WTC11 (cell line): ENCODE results near the gene SMG9. TPM values are rescaled to one million over a fixed set of nuclear protein-coding genes. Genes with fewer than 3 reads are reported as not detected.

Source experiments
- ATAC-seq: fragments of 200-7000 bp; cut with Tn5 transposase; 2 replicates; pipeline ENCODE4 v1.10.0; 2021; ENCODE audit warnings: mild to moderate bottlenecking, moderate library complexity
- CTCF ChIA-PET: fragments of 300-600 bp; sonication (Branson Sonifier 250); formaldehyde crosslinking; loops from one replicate; lab custom pipeline; 2021; ENCODE audit warnings: antibody characterized with exemption; lab: Charles Lee
- POLR2A ChIA-PET: fragments of 350-600 bp; sonication (Branson Sonifier 250); formaldehyde crosslinking; loops from one replicate; lab custom pipeline; 2021; ENCODE audit warnings: antibody characterized with exemption; lab: Charles Lee
- DNase-seq: peaks from one replicate; pipeline ENCODE4 v3.0.0; 2021; ENCODE audit warnings: low spot score
- H3K27ac Mint-ChIP-seq: 2 replicates; pipeline ENCODE4 v1.8.0; 2021; ENCODE audit warnings: mixed read lengths
- H3K27me3 Mint-ChIP-seq: 2 replicates; pipeline ENCODE4 v1.8.0; 2021; ENCODE audit warnings: low read depth, mild to moderate bottlenecking, moderate library complexity, mixed read lengths
- H3K36me3 Mint-ChIP-seq: 2 replicates; pipeline ENCODE4 v1.8.0; 2021; ENCODE audit warnings: mixed read lengths
- H3K4me1 Mint-ChIP-seq: 2 replicates; pipeline ENCODE4 v1.8.0; 2022; ENCODE audit warnings: mixed read lengths
- H3K4me3 Mint-ChIP-seq: 2 replicates; pipeline ENCODE4 v1.8.0; 2021; ENCODE audit warnings: mild to moderate bottlenecking, moderate library complexity, mixed read lengths
- H3K9me3 Mint-ChIP-seq: 2 replicates; pipeline ENCODE4 v1.8.0; 2021; ENCODE audit warnings: mixed read lengths
- ATF1 ChIP-seq: sonication (generic); formaldehyde crosslinking; IDR thresholded peaks from 2 replicates; pipeline ENCODE4 v1.8.1; 2023; ENCODE audit warnings: mild to moderate bottlenecking, moderate library complexity, missing genetic modification reagents
- ATF2 ChIP-seq: sonication (generic); formaldehyde crosslinking; IDR thresholded peaks from 2 replicates; pipeline ENCODE4 v1.8.1; 2022; ENCODE audit warnings: low read depth, missing genetic modification reagents, borderline replicate concordance
- ATF6 ChIP-seq: sonication (generic); formaldehyde crosslinking; IDR thresholded peaks from 2 replicates; pipeline ENCODE4 v1.8.1; 2023; ENCODE audit warnings: mild to moderate bottlenecking, missing genetic modification reagents
- ESRRA ChIP-seq: sonication (generic); formaldehyde crosslinking; IDR thresholded peaks from 2 replicates; pipeline ENCODE4 v1.8.1; 2022; ENCODE audit warnings: mild to moderate bottlenecking, missing genetic modification reagents, borderline replicate concordance
- GRHL2 ChIP-seq: fragments of 250-450 bp; sonication (Bioruptor Pico); IDR thresholded peaks from 2 replicates; pipeline ENCODE4 v1.8.0; 2022; ENCODE audit warnings: mild to moderate bottlenecking, moderate library complexity; ENCODE audit not compliant: insufficient replicate concordance, severe bottlenecking
- KAT7 ChIP-seq: sonication (generic); formaldehyde crosslinking; IDR thresholded peaks from 2 replicates; pipeline ENCODE4 v1.8.1; 2023; ENCODE audit warnings: missing genetic modification reagents, mild to moderate bottlenecking, borderline replicate concordance
- NFYB ChIP-seq: sonication (generic); formaldehyde crosslinking; conservative IDR thresholded peaks from 2 replicates; pipeline ENCODE4 v1.8.0; 2022; ENCODE audit warnings: low read depth, missing genetic modification reagents
- NR1H2 ChIP-seq: sonication (generic); formaldehyde crosslinking; IDR thresholded peaks from 2 replicates; pipeline ENCODE4 v1.9.0; 2021; ENCODE audit warnings: mild to moderate bottlenecking, moderate library complexity, missing genetic modification reagents
- RORB ChIP-seq: fragments of 250-450 bp; sonication (Bioruptor Pico); IDR thresholded peaks from 2 replicates; pipeline ENCODE4 v1.9.0; 2021; ENCODE audit warnings: mild to moderate bottlenecking
- TCF7 ChIP-seq: sonication (generic); formaldehyde crosslinking; IDR thresholded peaks from 2 replicates; pipeline ENCODE4 v1.8.0; 2022; ENCODE audit warnings: mild to moderate bottlenecking, low read depth, missing genetic modification reagents, moderate library complexity
- ZBTB21 ChIP-seq: sonication (generic); formaldehyde crosslinking; IDR thresholded peaks from 2 replicates; pipeline ENCODE4 v1.8.1; 2023; ENCODE audit warnings: mild to moderate bottlenecking, missing genetic modification reagents, borderline replicate concordance
- ZMAT4 ChIP-seq: fragments of 250-450 bp; sonication (Bioruptor Pico); IDR thresholded peaks from 2 replicates; pipeline ENCODE4 v1.9.0; 2021; ENCODE audit warnings: mild to moderate bottlenecking
- ZNF138 ChIP-seq: sonication (generic); formaldehyde crosslinking; conservative IDR thresholded peaks from 2 replicates; pipeline ENCODE4 v1.8.1; 2022; ENCODE audit warnings: mild to moderate bottlenecking, moderate library complexity, missing genetic modification reagents
- ZNF219 ChIP-seq: sonication (generic); formaldehyde crosslinking; IDR thresholded peaks from 2 replicates; pipeline ENCODE4 v1.8.0; 2023; ENCODE audit warnings: missing genetic modification reagents, mild to moderate bottlenecking, borderline replicate concordance
- ZNF281 ChIP-seq: sonication (generic); formaldehyde crosslinking; IDR thresholded peaks from 2 replicates; pipeline ENCODE4 v1.8.0; 2023; ENCODE audit warnings: mild to moderate bottlenecking, missing genetic modification reagents
- ZNF396 ChIP-seq: fragments of 250-450 bp; sonication (Bioruptor Pico); IDR thresholded peaks from 2 replicates; pipeline ENCODE4 v1.8.0; 2021; ENCODE audit warnings: mild to moderate bottlenecking, moderate library complexity, borderline replicate concordance
- ZNF425 ChIP-seq: fragments of 250-450 bp; sonication (Bioruptor Pico); conservative IDR thresholded peaks from 2 replicates; pipeline ENCODE4 v1.9.0; 2021; ENCODE audit warnings: mild to moderate bottlenecking
- ZNF532 ChIP-seq: fragments of 250-450 bp; sonication (Bioruptor Pico); IDR thresholded peaks from 2 replicates; pipeline ENCODE4 v1.9.0; 2021; ENCODE audit warnings: mild to moderate bottlenecking, borderline replicate concordance
- ZNF671 ChIP-seq: fragments of 250-450 bp; sonication (Bioruptor Pico); IDR thresholded peaks from 2 replicates; pipeline ENCODE4 v1.8.0; 2021; ENCODE audit warnings: mild to moderate bottlenecking
- total RNA-seq: library from RNA; stranded (reverse); gene quantifications from 3 replicates; pipeline ENCODE4 v1.2.3, GENCODE V29; 2021

Gene SMG9
- total RNA-seq, 1 experiment from 2014 or later, result 25.7 TPM

GRCh38 chr19:43735957-43736356 lies 18.8 kb downstream of the SMG9 start (continued):
- no peak for TF ChIP-seq NR1H2 (CRISPR knock-in tag)
- TF ChIP-seq ZMAT4 (CRISPR knock-in tag), result no peak
- TF ChIP-seq ATF2 (CRISPR knock-in tag), result no peak
- TF ChIP-seq ZNF138 (CRISPR knock-in tag), result no peak
- no peak for TF ChIP-seq ZNF219
- TF ChIP-seq ATF6, result no peak
- TF ChIP-seq, all 79 proteins: peak for 0

- Mint-ChIP-seq H3K27me3 (no peaks in the 10 kb centered on the region), H3K9me3 (no peaks in the 10 kb centered on the region)
- CTCF ChIA-PET, result interaction anchor here (0.7 to 1.4 kb wide), 2 partner anchors 10 to 83 kb away, joined by 3 to 4 read pairs; no protein-coding TSS in a partner anchor
Measured at GRCh38 chr19:43735013-43735412, 19.7 kb downstream of the SMG9 start.

More at GRCh38 chr19:43735013-43735412, 19.7 kb downstream of the SMG9 start:
- POLR2A ChIA-PET, result no interaction called here
- Mint-ChIP-seq H3K36me3 (peaks cover 60% of the 10 kb centered on the region), H3K4me3 (no peak overlapping the region), H3K4me1 (peaks cover 6% of the 10 kb centered on the region; the same call in 1 of the 2 replicates), H3K27ac (no peak overlapping the region)
- ATAC-seq, result no peak
- TF ChIP-seq NFYB, result no peak
- no peak for TF ChIP-seq KAT7 (CRISPR knock-in tag)
- TF ChIP-seq ZNF671 (CRISPR knock-in tag), result no peak
- no peak for TF ChIP-seq ATF1 (CRISPR knock-in tag)
- TF ChIP-seq RORB (CRISPR knock-in tag), result no peak
- TF ChIP-seq TCF7 (CRISPR knock-in tag), result no peak
- no peak for TF ChIP-seq ZNF281 (CRISPR knock-in tag)
- TF ChIP-seq ESRRA (CRISPR knock-in tag), result no peak
- no peak for TF ChIP-seq ZBTB21 (CRISPR knock-in tag)
- no peak for TF ChIP-seq ZNF532 (CRISPR knock-in tag)
- no peak for TF ChIP-seq ZNF396
- no peak for TF ChIP-seq ZNF425 (CRISPR knock-in tag)
- TF ChIP-seq GRHL2 (CRISPR knock-in tag), result no peak
- no peak for DNase-seq
